Dedifferentiated amniotic fluid mesenchymal stem cell (primary cell): Measurements from ENCODE around the gene UBL4B.

Experiments used
- DNase-seq: peaks from one replicate; pipeline ENCODE4 v3.0.0-alpha.2; 2016; ENCODE audit errors: extremely low spot score

The UBL4B gene

GRCh38 chr1:110085671-110086070 lies 26.6 kb upstream of the UBL4B start:
- no peak for DNase-seq

GRCh38 chr1:110086961-110087360 lies 25.3 kb upstream of the UBL4B start:
- no peak for DNase-seq

- DNase-seq, result peak; percentile 77
Observed at GRCh38 chr1:110087812-110088738, 24.2 kb upstream of the UBL4B start.

DNA sequence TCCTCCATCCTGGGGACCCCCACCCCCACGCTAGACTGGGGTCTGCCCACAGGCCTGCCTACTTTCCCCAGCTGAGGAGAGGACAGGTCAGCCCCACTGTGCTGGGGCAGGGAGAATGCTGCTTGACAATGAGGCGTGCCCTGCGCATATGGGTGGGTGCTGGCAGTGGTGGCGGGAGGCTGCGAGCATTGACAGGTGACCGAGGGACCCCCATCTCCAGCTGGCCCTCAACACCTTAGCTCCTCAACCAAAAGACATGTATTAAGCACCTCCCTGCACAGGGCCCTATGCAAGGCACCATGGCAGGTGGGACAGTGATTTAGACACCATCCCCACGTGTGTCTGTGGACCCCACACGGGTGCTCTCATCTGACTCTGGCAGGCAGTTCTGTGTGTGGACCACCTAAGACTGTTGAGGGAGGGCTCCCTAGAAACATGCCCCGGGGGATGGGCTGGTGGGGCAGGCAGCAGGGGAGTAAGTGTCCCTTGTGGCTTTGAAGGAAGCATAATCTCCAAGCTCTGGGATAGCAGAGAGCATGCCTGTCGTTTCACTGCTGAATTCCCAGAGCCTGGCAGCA lies 23.4 kb upstream of the UBL4B start:
- DNase-seq, result no peak

DNA sequence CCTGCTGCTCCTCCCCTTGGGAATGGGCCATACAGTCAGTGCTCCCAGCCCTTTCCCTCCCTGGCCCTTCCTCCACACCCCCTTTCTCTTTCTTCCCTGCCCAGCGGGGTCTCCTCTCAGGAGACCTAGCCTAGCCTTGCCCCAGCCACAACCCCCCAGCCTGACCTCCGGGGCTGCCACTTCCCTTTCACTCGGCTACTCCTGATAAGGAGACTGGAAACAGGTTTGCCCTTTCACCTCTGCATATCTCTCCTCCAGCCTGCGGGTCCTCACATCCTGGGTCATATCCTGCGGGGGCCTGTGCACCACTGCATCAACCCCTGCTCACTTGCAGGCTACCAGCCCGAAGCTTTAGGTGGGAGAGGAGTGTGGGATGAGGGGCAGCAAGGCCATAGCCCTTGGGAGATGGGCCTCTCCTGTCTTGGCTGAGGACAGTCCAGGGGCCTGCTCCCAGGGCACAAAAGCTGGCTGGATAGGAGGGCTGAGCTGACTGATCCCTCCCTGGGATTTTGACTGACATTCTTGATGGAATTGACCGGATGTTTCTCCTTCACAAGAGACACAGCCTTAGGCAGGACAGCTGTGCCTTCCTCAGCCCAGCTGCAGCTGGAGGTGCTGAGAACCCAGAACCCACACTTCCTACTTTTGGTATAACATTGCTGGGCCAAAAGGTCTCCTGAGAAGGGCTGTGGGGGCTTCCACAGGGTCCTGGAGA lies 22.5 kb upstream of the UBL4B start:
- DNase-seq, result no peak

- DNase-seq, result no peak
Observed at GRCh38 chr1:110091381-110091780, 20.9 kb upstream of the UBL4B start.

GRCh38 chr1:110091791-110092190 lies 20.5 kb upstream of the UBL4B start:
- DNase-seq, result no peak

DNA sequence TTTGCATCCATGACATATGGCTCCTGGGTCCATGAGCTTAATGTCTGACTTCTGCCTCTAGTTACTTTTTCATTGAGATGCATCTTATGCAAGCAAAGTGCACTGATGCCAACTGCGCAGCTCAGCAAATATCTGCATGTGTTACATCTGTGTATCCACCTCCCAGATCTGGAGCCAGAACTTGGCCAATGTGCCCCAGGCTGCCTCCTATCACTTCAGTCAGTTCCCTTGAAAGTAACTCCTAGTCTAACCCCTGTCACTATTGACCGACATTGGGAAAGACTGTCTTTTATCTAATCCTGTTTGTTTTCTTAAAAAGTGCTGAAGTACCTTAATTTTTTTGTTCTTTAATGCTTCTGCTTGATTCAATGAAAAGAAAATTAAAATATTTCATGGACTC lies 19.3 kb upstream of the UBL4B start:
- no peak for DNase-seq

GRCh38 chr1:110094931-110095654 lies 17.1 kb upstream of the UBL4B start:
- no peak for DNase-seq

GRCh38 chr1:110097507-110098221 lies 14.6 kb upstream of the UBL4B start:
- no peak for DNase-seq

- no peak for DNase-seq
Observed at GRCh38 chr1:110098222-110099026, 13.8 kb upstream of the UBL4B start.

DNA sequence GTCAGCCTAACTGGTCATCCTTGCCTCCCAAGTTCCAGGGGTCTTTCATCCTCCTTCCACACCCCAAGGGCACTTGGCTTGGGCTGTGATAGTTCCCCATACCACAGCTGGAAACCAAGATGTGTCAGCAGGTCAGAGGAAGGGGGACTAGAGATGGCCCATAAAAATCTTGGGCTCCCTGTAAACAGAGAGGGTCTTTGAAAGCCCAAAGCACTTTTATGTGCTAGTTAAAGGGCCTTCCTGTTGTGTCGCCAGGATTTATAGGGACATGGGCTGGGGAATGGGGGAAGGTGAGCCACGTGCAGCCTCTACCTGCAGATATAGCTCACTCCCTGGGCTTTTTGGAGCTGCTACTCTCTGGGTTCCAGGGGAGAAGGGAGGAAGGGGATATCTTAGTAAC lies 11.9 kb upstream of the UBL4B start:
- no peak for DNase-seq

GRCh38 chr1:110102081-110102480 lies 10.2 kb upstream of the UBL4B start:
- DNase-seq, result no peak

DNA sequence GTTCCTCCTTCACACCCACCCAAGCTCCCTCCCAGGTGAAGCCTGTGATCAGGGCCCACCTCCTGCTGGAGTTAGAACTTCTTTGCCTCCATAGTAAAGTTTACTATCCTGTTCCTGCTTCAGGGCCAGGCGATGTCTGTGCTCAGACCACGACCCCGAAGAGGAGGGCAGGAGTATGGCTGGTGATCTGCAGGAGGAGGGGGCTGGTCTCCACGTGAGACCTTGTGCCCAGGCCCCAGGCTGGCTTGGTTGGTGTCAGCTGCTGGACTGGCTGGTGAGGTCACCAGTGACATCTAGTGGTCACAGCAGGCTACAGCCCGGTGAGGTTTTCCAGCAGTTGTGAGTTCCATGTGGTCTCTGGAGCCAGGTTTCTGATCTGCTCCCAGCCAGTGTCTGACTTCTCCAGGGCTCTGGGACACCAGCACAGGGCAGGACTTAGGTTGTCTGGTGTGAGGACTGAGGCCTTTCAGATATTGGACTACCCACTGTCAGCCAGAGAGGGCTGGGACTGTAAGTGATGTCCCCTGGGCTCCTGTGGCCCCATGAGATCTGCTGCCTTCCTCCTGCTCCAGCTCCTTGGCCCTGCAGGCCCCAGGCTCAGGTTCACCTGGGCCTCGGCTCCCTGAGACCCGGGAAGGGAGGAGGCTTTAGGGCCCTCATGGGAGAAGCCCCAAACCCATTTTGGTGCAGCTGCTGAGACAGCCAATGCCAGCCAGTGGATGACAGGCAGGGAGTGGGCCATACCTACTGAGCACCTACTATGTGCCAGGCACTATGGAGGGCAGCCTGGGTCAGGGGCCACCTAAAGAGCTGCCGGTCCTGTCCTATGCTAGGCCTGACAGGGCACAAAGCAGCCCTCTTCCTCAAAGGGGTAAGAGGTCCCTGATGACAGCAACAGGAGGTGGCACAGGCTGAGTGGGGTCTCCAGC lies 6.0 kb upstream of the UBL4B start:
- peak; percentile 60 for DNase-seq

GRCh38 chr1:110107867-110108469 lies 4.3 kb upstream of the UBL4B start:
- no peak for DNase-seq

GRCh38 chr1:110111081-110111480 lies 1.2 kb upstream of the UBL4B start:
- no peak for DNase-seq

DNA sequence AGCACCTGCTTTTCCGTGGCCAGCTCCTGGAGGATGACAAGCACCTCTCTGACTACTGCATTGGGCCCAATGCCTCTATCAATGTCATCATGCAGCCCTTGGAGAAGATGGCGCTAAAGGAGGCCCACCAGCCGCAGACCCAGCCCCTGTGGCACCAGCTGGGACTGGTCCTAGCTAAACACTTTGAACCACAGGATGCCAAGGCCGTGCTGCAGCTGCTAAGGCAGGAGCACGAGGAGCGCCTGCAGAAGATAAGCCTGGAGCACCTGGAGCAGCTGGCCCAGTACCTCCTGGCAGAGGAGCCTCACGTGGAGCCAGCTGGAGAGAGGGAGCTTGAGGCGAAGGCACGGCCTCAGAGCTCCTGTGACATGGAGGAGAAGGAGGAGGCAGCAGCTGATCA lies 413 bp downstream of the UBL4B start:
- no peak for DNase-seq

GRCh38 chr1:110113551-110113950 lies 1.3 kb downstream of the UBL4B start:
- DNase-seq, result no peak

DNA sequence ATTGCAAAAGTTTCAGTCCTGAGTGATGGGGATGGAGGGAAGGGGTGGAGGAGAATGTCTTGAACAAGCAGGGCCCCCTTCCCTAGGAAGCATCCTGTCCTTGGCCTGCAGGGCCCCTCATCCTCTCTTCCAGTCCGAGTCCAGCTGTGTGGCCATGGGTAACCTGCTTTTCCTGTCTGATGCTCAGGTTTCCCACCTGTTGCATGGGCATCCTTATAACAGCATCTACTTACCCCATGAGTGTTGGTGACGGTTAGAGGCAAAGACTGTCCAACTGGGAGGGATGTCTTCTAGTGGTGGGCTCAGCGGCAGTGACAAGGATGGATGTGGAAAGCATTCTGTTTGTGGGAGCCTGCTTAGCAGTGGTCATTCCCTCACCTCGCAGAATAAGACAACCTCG lies 1.9 kb downstream of the UBL4B start:
- DNase-seq, result no peak
